Measurements from ENCODE around the gene ADD1.

Gene ADD1

GRCh38 chr4:2837110-2837903, 6.3 kb upstream of the ADD1 start:
- no peak for DNase-seq

GRCh38 chr4:2837904-2838496, 5.6 kb upstream of the ADD1 start:
- no peak for DNase-seq

- no peak for DNase-seq
Measured at GRCh38 chr4:2839060-2839459, 4.6 kb upstream of the ADD1 start.

- DNase-seq = no peak
Measured at GRCh38 chr4:2842687-2843262, 869 bp upstream of the ADD1 start.

- no peak for DNase-seq
Measured at GRCh38 chr4:2843941-2844584, 419 bp downstream of the ADD1 start.

GRCh38 chr4:2846172-2846571, 2.5 kb downstream of the ADD1 start:
- no peak for DNase-seq

- DNase-seq = no peak
Measured at GRCh38 chr4:2847302-2847871, 3.7 kb downstream of the ADD1 start.

GRCh38 chr4:2848449-2848848, 4.8 kb downstream of the ADD1 start:
- DNase-seq = no peak

GRCh38 chr4:2849267-2850152, 5.9 kb downstream of the ADD1 start:
- DNase-seq = no peak

- no peak for DNase-seq
Measured at GRCh38 chr4:2850966-2851798, 7.5 kb downstream of the ADD1 start.

GRCh38 chr4:2852481-2852921, 8.9 kb downstream of the ADD1 start:
- DNase-seq = no peak

GRCh38 chr4:2855584-2855983, 11.9 kb downstream of the ADD1 start:
- DNase-seq = no peak

- no peak for DNase-seq
Measured at GRCh38 chr4:2856266-2856665, 12.6 kb downstream of the ADD1 start.

GRCh38 chr4:2857349-2857927, 13.8 kb downstream of the ADD1 start:
- no peak for DNase-seq

GRCh38 chr4:2858451-2859217, 15.0 kb downstream of the ADD1 start:
- no peak for DNase-seq

- DNase-seq = no peak
Measured at GRCh38 chr4:2859514-2859913, 15.9 kb downstream of the ADD1 start.

- DNase-seq = no peak
Measured at GRCh38 chr4:2860391-2861348, 17.0 kb downstream of the ADD1 start.

GRCh38 chr4:2861631-2862436, 18.2 kb downstream of the ADD1 start:
- no peak for DNase-seq
